Measurements from ENCODE around the gene DRC3. TPM values are rescaled to one million over a fixed set of nuclear protein-coding genes. Genes with fewer than 3 reads are reported as not detected.

DRC3 gene
- total and polyA plus RNA-seq, 10 of the 15 experiments (the other 5 are each of a cell fraction or from before 2014, with no cell fraction given): 0.18 to 2.3 (median 0.60) TPM; not detected in 3

DNA sequence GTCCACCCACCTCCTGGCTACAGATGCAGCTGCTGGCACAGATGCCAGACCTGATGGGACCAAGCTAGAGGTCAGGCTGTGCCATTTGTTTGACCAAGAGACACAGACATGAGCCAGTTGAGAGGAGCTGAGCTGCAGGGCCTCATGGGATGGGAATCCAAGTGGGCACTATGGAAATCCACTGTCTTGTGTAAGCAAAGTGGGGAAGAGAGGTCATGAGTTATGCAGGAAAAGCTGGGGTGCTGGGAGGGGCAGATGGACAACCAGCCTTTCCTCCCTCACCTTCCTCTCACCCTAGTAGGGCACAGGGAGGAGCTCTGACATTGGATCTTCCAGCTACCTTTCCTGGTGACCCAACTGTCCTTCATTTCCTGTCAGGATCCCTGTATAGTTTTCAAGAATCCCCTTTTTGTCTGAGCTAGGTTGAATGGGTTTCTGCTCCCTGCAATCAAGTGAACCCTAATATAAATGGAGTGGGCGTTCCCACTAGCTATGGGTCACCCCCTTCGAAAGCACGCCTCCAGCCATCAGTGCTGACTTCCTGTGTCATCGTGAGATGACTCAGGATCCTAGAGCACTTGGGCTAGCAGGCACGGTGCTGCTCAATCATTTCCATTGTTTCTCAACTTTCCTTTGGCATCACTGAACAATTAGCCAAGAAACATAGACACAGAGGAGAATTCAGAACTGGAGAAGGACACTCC, 52.7 kb downstream of the DRC3 start:
- peak overlapping the region; percentile 33; the same call in 1 of the 2 replicates for H3K4me2 ChIP-seq (ENCODE audit: control insufficient read depth, insufficient read depth)
- DNase-seq (ENCODE audit: low read depth, low spot score) (no peak), FAIRE-seq (no peak), ATAC-seq (peak; percentile 99)
- intact Hi-C loops (cut with micrococcal nuclease; ENCODE audit: unreplicated experiment) (no loop called here), in situ Hi-C loops (cut with MboI) (no loop called here)
- H3K9me3 ChIP-seq (replicated peaks; ENCODE audit: control insufficient read depth, insufficient read depth, low read length): no peaks in the 10 kb centered on the region
- no TSS peak for BruUV-seq (replicated peaks)
- 0% methylated on average over 5 of the region's 5 CpGs for WGBS (ENCODE audit: insufficient coverage, insufficient replicate concordance, low lambda C conversion rate, missing lambda C conversion rate)
- TF ChIP-seq IRF4 (IDR thresholded peaks at IDR 0.05; ENCODE audit: low read depth, low read length) (0 out of 2 replicates have a peak, but pooled peaks have one; percentile 20), IKZF1 (conservative IDR thresholded peaks at IDR 0.05) (0 out of 2 replicates have a peak, but pooled peaks have one; percentile 21), CREM (IDR thresholded peaks at IDR 0.05; ENCODE audit: low read depth) (0 out of 2 replicates have a peak, but pooled peaks have one; percentile 38), ZNF274 (IDR thresholded peaks at IDR 0.05; ENCODE audit: insufficient read depth, insufficient read length) (no peak), CBFB (IDR thresholded peaks at IDR 0.05; ENCODE audit: low read depth) (no peak), TCF3 (IDR thresholded peaks at IDR 0.05; ENCODE audit: borderline replicate concordance, insufficient read depth, low read depth, low read length) (0 out of 2 replicates have a peak, but pooled peaks have one; percentile 3), BHLHE40 (IDR thresholded peaks at IDR 0.05; ENCODE audit: borderline replicate concordance in 1 of 2, low read depth in 2 of 2, low read length in 1 of 2) (peak in 1 of 2 experiments; percentile 18; a peak in 1 of 4 replicates), DPF2 (IDR thresholded peaks at IDR 0.05) (peak; percentile 33; the same call in 1 of the 2 replicates), BACH1 (IDR thresholded peaks at IDR 0.05; ENCODE audit: borderline replicate concordance) (0 out of 2 replicates have a peak, but pooled peaks have one; percentile 36), BCL11A (IDR thresholded peaks at IDR 0.05; ENCODE audit: low read depth, low read length) (peak; percentile 12; the same call in 1 of the 2 replicates), GATAD2B (conservative IDR thresholded peaks at IDR 0.05; ENCODE audit: low read depth) (no peak), JUNB (IDR thresholded peaks at IDR 0.05) (peak; percentile 53)
- TF ChIP-seq, protein P1, sequence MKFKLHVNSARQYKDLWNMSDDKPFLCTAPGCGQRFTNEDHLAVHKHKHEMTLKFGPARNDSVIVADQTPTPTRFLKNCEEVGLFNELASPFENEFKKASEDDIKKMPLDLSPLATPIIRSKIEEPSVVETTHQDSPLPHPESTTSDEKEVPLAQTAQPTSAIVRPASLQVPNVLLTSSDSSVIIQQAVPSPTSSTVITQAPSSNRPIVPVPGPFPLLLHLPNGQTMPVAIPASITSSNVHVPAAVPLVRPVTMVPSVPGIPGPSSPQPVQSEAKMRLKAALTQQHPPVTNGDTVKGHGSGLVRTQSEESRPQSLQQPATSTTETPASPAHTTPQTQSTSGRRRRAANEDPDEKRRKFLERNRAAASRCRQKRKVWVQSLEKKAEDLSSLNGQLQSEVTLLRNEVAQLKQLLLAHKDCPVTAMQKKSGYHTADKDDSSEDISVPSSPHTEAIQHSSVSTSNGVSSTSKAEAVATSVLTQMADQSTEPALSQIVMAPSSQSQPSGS (IDR thresholded peaks at IDR 0.05; ENCODE audit: low read length): no peak
- TF ChIP-seq, protein P2, sequence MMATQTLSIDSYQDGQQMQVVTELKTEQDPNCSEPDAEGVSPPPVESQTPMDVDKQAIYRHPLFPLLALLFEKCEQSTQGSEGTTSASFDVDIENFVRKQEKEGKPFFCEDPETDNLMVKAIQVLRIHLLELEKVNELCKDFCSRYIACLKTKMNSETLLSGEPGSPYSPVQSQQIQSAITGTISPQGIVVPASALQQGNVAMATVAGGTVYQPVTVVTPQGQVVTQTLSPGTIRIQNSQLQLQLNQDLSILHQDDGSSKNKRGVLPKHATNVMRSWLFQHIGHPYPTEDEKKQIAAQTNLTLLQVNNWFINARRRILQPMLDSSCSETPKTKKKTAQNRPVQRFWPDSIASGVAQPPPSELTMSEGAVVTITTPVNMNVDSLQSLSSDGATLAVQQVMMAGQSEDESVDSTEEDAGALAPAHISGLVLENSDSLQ (IDR thresholded peaks at IDR 0.05): peak; percentile 23; the same call in 1 of the 2 replicates
- H3K27me3 ChIP-seq (replicated peaks in 1 of 2; ENCODE audit: control insufficient read depth in 2 of 2, insufficient read depth in 2 of 2, low read length in 1 of 2): no peaks in the 10 kb centered on the region; a peak in 1 of 4 replicates
- ChIA-PET POLR2A (interaction anchor here (0.7 kb wide), 1 partner anchor 66 kb away, joined by 3 read pairs; no protein-coding TSS in a partner anchor), SMC1A (ENCODE audit: uncharacterized antibody, unreplicated experiment) (interaction anchor here (0.7 to 3.1 kb wide), 7 partner anchors 8 to 338 kb away, joined by 3 to 9 read pairs (median 5); no protein-coding TSS in a partner anchor), RAD21 (ENCODE audit: unreplicated experiment) (interaction anchor here (0.6 to 1.4 kb wide), 4 partner anchors 8 to 67 kb away, joined by 3 to 5 read pairs (median 3); no protein-coding TSS in a partner anchor), CTCF (interaction anchor here (0.6 to 2.6 kb wide), 9 partner anchors 8 to 428 kb away, joined by 3 to 8 read pairs (median 3); no protein-coding TSS in a partner anchor)
- peaks cover 12% of the 10 kb centered on the region in 2 experiments; a peak in 3 of 4 replicates for H3K36me3 ChIP-seq (ENCODE audit: control insufficient read depth in 2 of 2, insufficient read depth in 2 of 2, low read length in 1 of 2)
- no peaks in the 10 kb centered on the region for H3K79me2 ChIP-seq (ENCODE audit: control insufficient read depth, insufficient read depth, low read length)
- H4K20me1 ChIP-seq (ENCODE audit: control insufficient read depth, insufficient read depth): 0 out of 2 replicates have a peak, but pooled peaks cover 5% of the 10 kb centered on the region
- H2AFZ ChIP-seq (ENCODE audit: control insufficient read depth, low read depth, low read length): peak overlapping the region; percentile 25; the same call in 1 of the 2 replicates
- peak overlapping the region; percentile 30 for H3K27ac ChIP-seq (ENCODE audit: control insufficient read depth, insufficient read depth)
- peaks cover 16% of the 10 kb centered on the region for H3K4me1 ChIP-seq (ENCODE audit: control insufficient read depth, insufficient read depth, low read length)
- H3K4me3 ChIP-seq: no peak overlapping the region
- no peak overlapping the region for H3K9ac ChIP-seq (ENCODE audit: control insufficient read depth, insufficient read depth, low read length)
